ENCODE measurements around the gene NEUROD4.

- TF ChIP-seq TCF7 (CRISPR knock-in tag; IDR thresholded peaks at IDR 0.05; ENCODE audit: low read depth) (no peak), ATF1 (CRISPR knock-in tag; IDR thresholded peaks at IDR 0.05) (no peak), CTCF (IDR thresholded peaks at IDR 0.05) (no peak), ZBTB43 (CRISPR knock-in tag; IDR thresholded peaks at IDR 0.05) (no peak), FOXP1 (CRISPR knock-in tag; IDR thresholded peaks at IDR 0.05; ENCODE audit: borderline replicate concordance) (no peak), CREB1 (CRISPR knock-in tag; IDR thresholded peaks at IDR 0.05) (no peak), ZNF232 (CRISPR knock-in tag; IDR thresholded peaks at IDR 0.05) (no peak), ZMAT4 (CRISPR knock-in tag; IDR thresholded peaks at IDR 0.05) (no peak), PREB (CRISPR knock-in tag; IDR thresholded peaks at IDR 0.05; ENCODE audit: borderline replicate concordance) (no peak)
Measured at GRCh38 chr12:55058776-55059175, 39.0 kb downstream of the NEUROD4 start.
